H1 (cell line): ENCODE results near the gene ACAP1. TPM values are rescaled to one million over a fixed set of nuclear protein-coding genes. Genes with fewer than 3 reads are reported as not detected.

ENCODE experiments used
- CHD7 ChIP-seq: fragments of 300-600 bp; sonication (generic); IDR thresholded peaks from 2 replicates; pipeline ENCODE4 v1.7.1; 2012; ENCODE audit warnings: low read length, moderate library complexity, mild to moderate bottlenecking, inconsistent platforms; ENCODE audit not compliant: insufficient replicate concordance
- EGR1 ChIP-seq: IDR thresholded peaks from 2 replicates; pipeline ENCODE4 v1.6.1; 2011; ENCODE audit warnings: low read depth, low read length, borderline replicate concordance
- JUN ChIP-seq: IDR thresholded peaks from 2 replicates; pipeline ENCODE4 v1.6.1; 2011; ENCODE audit warnings: low read depth, mild to moderate bottlenecking, improper control_type of control experiment, low read length
- polyA plus RNA-seq, 7 experiments: library from polyadenylated mRNA; depleted of rRNA in 3 of 7; stranded (reverse) in 5 of 7; unstranded in 2 of 7; fragments of >200 nt in 5 of 7; fragments of 200-250 nt in 2 of 7; gene quantifications; 1 replicate in 5 of 7; 2 replicates in 1 of 7; 4 replicates in 1 of 7; pipeline versions ENCODE4 v1.2.1 to v1.2.3, GENCODE V29; 2011 to 2013; ENCODE audit warnings: missing spikeins in 2 of 7, mixed read lengths in 2 of 7
- total RNA-seq: library from RNA; stranded (reverse); fragmentation: NEBNext Ultra II Directional; extraction: Animal tissue kit (Norgen Biotek cat#: 25700); gene quantifications from 2 replicates; pipeline ENCODE4 v1.2.1, GENCODE V29; 2021

The ACAP1 gene
- total and polyA plus RNA-seq, 2 of the 8 experiments (the other 6 are each of a cell fraction or from before 2014, with no cell fraction given), result 11.9 to 45.1 TPM

- TF ChIP-seq JUN, result no peak
- no peak for TF ChIP-seq CHD7
- TF ChIP-seq EGR1, result no peak
Observed at GRCh38 chr17:7348478-7349242, 12.3 kb downstream of the ACAP1 start (continued).
